Measurements from ENCODE around the gene GRAMD4. TPM values are rescaled to one million over a fixed set of nuclear protein-coding genes. Genes with fewer than 3 reads are reported as not detected.

GRAMD4 gene
- total RNA-seq, 2 donors from 2014 or later, result 38.0 to 43.3 TPM

DNA sequence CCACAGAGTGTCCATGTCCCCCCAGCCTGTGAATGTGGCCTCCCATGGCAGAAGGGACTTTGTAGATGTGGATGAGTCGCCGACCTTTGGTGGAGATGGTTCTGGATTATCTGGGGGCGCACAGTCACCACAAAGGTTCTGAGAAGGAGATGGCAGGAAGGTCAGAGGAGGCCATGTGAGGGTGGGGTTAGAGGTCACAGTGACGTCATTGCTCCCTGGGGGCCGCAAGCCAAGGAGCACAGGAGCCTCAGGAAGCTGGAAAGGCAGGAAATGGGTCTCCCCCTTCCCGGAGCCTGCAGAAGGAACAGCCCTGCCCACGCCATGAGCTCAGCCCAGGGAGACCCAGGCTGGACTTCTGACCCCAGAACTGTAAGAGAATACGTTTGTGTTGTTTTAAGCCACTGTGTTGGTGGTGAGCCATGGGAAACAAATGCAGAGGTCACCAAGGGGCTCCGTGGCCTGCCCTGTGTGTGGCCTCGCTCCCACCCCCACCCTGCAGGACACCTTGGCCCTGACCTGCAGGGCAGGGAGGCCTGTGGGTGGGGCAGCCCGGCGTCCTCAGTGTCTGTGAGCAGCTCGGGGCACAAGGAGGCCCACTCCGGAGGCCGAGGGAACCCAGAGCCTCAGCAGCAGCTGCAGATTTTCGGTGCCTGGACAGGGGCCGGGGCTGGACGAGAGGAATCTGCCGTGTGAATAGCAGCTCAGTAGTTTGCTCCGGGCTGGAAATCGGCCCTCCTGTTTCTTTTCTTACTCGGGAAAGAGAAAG lies 32.1 kb downstream of the GRAMD4 start:
- no peaks in the 10 kb centered on the region for H3K9me3 ChIP-seq (ENCODE audit: control insufficient read depth, low read length)
- H3K4me1 ChIP-seq (ENCODE audit: control insufficient read depth, insufficient read depth, low read length), result no peaks in the 10 kb centered on the region
- TF ChIP-seq, protein P1, sequence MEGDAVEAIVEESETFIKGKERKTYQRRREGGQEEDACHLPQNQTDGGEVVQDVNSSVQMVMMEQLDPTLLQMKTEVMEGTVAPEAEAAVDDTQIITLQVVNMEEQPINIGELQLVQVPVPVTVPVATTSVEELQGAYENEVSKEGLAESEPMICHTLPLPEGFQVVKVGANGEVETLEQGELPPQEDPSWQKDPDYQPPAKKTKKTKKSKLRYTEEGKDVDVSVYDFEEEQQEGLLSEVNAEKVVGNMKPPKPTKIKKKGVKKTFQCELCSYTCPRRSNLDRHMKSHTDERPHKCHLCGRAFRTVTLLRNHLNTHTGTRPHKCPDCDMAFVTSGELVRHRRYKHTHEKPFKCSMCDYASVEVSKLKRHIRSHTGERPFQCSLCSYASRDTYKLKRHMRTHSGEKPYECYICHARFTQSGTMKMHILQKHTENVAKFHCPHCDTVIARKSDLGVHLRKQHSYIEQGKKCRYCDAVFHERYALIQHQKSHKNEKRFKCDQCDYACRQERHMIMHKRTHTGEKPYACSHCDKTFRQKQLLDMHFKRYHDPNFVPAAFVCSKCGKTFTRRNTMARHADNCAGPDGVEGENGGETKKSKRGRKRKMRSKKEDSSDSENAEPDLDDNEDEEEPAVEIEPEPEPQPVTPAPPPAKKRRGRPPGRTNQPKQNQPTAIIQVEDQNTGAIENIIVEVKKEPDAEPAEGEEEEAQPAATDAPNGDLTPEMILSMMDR (conservative IDR thresholded peaks at IDR 0.05), result no peak
- H3K4me3 Mint-ChIP-seq, result no peak overlapping the region
- H3K27ac Mint-ChIP-seq, result peak overlapping the region; percentile 75
- no peak overlapping the region for H3K9ac ChIP-seq (ENCODE audit: extremely low read depth, low read length, poor library complexity, severe bottlenecking)
- DNase-seq, result no peak
- no peaks in the 10 kb centered on the region for H3K36me3 ChIP-seq (ENCODE audit: control insufficient read depth, insufficient read depth, low read length)
- H3K4me3 ChIP-seq (ENCODE audit: low read length), result no peak overlapping the region
- H3K4me1 Mint-ChIP-seq, result peaks cover 11% of the 10 kb centered on the region
- peaks cover 2% of the 10 kb centered on the region for H3K36me3 Mint-ChIP-seq (ENCODE audit: low read depth)
- no peaks in the 10 kb centered on the region for H3K27me3 Mint-ChIP-seq (ENCODE audit: insufficient read depth)
- peak overlapping the region; percentile 79 for H3K27ac ChIP-seq (ENCODE audit: low read depth, low read length)
- H3K9me3 Mint-ChIP-seq, result no peaks in the 10 kb centered on the region
- H3K27me3 ChIP-seq (ENCODE audit: control insufficient read depth, insufficient read depth, low read length, poor library complexity, severe bottlenecking), result no peaks in the 10 kb centered on the region
- 86 to 89% methylated on average over 19 to 22 of the region's 22 CpGs for WGBS, 2 experiments (ENCODE audit: insufficient coverage in 1 of 2, insufficient read length in 1 of 2)

DNA sequence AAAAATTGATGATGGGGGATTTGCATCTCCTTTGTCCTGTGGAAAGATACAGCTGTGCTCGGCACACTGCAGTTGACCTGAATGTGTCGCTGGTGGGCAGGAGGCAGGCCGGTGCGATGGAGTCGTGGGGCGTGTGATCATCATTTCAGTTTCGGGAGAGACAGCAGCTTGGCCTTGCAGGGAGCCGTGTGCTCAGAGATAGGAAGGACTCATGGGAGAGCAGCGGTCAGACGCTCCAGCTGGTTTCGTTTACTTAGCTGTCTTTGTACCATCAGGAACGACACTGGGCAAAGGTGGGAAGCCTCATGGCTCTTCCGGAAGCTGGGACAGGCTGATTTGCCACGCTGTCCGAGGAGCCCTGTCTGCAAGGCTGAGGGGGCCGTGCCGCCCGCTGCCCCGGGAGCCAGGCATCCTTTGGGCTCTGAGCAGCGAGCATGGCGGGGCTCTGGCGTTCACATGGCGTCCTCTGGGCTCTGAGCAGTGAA lies 32.7 kb downstream of the GRAMD4 start:
- H3K27ac Mint-ChIP-seq, result peak overlapping the region; percentile 56
- H3K36me3 Mint-ChIP-seq (ENCODE audit: low read depth), result no peaks in the 10 kb centered on the region
- Histone ChIP-seq H3K4me1 (ENCODE audit: control insufficient read depth, insufficient read depth, low read length) (no peaks in the 10 kb centered on the region), H3K9me3 (ENCODE audit: control insufficient read depth, low read length) (no peaks in the 10 kb centered on the region), H3K27me3 (ENCODE audit: control insufficient read depth, insufficient read depth, low read length, poor library complexity, severe bottlenecking) (no peaks in the 10 kb centered on the region), H3K9ac (ENCODE audit: extremely low read depth, low read length, poor library complexity, severe bottlenecking) (no peak overlapping the region), H3K36me3 (ENCODE audit: control insufficient read depth, insufficient read depth, low read length) (no peaks in the 10 kb centered on the region), H3K4me3 (ENCODE audit: low read length) (no peak overlapping the region), H3K27ac (ENCODE audit: low read depth, low read length) (peak overlapping the region; percentile 79)
- no peaks in the 10 kb centered on the region for H3K27me3 Mint-ChIP-seq (ENCODE audit: insufficient read depth)
- WGBS, 2 experiments (ENCODE audit: insufficient coverage in 1 of 2, insufficient read length in 1 of 2), result 87 to 88% methylated on average over 17 to 23 of the region's 23 CpGs
- no peak overlapping the region for H3K4me3 Mint-ChIP-seq
- no peaks in the 10 kb centered on the region for H3K9me3 Mint-ChIP-seq
- peaks cover 11% of the 10 kb centered on the region for H3K4me1 Mint-ChIP-seq
- no peak for DNase-seq
- TF ChIP-seq, protein P1 (conservative IDR thresholded peaks at IDR 0.05), result no peak

DNA sequence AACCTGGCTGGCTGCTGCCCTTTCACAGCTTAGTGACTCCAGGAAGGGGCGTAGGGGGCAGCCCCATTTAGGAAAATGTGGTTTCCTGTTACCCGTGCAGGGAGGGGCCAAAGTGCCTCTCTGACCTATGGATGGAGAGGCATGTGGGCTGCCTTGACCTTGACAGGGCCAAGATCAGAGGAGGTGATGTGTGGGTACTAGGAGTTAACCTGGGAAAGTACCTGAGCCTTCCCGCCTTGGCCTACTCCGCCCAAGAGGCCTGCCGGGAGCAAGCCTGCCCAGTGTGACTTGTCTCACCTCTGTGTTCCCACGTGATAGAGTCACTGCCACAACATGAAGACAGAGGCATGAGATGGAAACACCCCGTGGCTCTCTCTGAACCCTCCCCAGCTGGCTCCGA lies 33.4 kb downstream of the GRAMD4 start:
- Histone ChIP-seq H3K9ac (ENCODE audit: extremely low read depth, low read length, poor library complexity, severe bottlenecking) (no peak overlapping the region), H3K27me3 (ENCODE audit: control insufficient read depth, insufficient read depth, low read length, poor library complexity, severe bottlenecking) (no peaks in the 10 kb centered on the region), H3K4me3 (ENCODE audit: low read length) (no peak overlapping the region), H3K36me3 (ENCODE audit: control insufficient read depth, insufficient read depth, low read length) (no peaks in the 10 kb centered on the region), H3K27ac (ENCODE audit: low read depth, low read length) (no peak overlapping the region), H3K4me1 (ENCODE audit: control insufficient read depth, insufficient read depth, low read length) (no peaks in the 10 kb centered on the region), H3K9me3 (ENCODE audit: control insufficient read depth, low read length) (no peaks in the 10 kb centered on the region)
- no peak overlapping the region for H3K4me3 Mint-ChIP-seq
- no peaks in the 10 kb centered on the region for H3K9me3 Mint-ChIP-seq
- no peak for DNase-seq
- peaks cover 11% of the 10 kb centered on the region for H3K4me1 Mint-ChIP-seq
- H3K27me3 Mint-ChIP-seq (ENCODE audit: insufficient read depth), result no peaks in the 10 kb centered on the region
- TF ChIP-seq, protein P1 (conservative IDR thresholded peaks at IDR 0.05), result no peak
- no peak overlapping the region for H3K27ac Mint-ChIP-seq
- 92% methylated on average over 8 of the region's 8 CpGs for WGBS, 2 experiments (ENCODE audit: insufficient coverage in 1 of 2, insufficient read length in 1 of 2)
- H3K36me3 Mint-ChIP-seq (ENCODE audit: low read depth), result no peaks in the 10 kb centered on the region
